HFFc6 (cell line): ENCODE data around the gene LIN37. TPM values are rescaled to one million over a fixed set of nuclear protein-coding genes. Genes with fewer than 3 reads are reported as not detected.

Source experiments
- DNase-seq: peaks from one replicate; pipeline ENCODE4 v3.0.0-alpha.2; 2018
- H3K27ac Mint-ChIP-seq: 2 replicates; pipeline ENCODE4 v1.8.0; 2020; ENCODE audit warnings: mild to moderate bottlenecking, mixed read lengths
- H3K27me3 Mint-ChIP-seq: 2 replicates; pipeline ENCODE4 v1.8.0; 2021; ENCODE audit warnings: mild to moderate bottlenecking, moderate library complexity, mixed read lengths; ENCODE audit not compliant: insufficient read depth
- H3K36me3 Mint-ChIP-seq: 2 replicates; pipeline ENCODE4 v1.8.0; 2021; ENCODE audit warnings: low read depth, mixed read lengths
- H3K4me1 Mint-ChIP-seq: 2 replicates; pipeline ENCODE4 v1.8.0; 2020; ENCODE audit warnings: low read depth, mixed read lengths
- H3K4me3 Mint-ChIP-seq: 2 replicates; pipeline ENCODE4 v1.8.0; 2020; ENCODE audit warnings: mild to moderate bottlenecking, moderate library complexity, mixed read lengths
- H3K9me3 Mint-ChIP-seq: 2 replicates; pipeline ENCODE4 v1.8.0; 2020; ENCODE audit warnings: mild to moderate bottlenecking, mixed read lengths
- total RNA-seq, 6 experiments: library from RNA; stranded (reverse); fragmentation: NEBNext Ultra II Directional; extraction: Animal tissue kit (Norgen Biotek cat#: 25700); gene quantifications; 2 replicates in 1 of 6; 3 replicates in 5 of 6; pipeline ENCODE4 v1.2.3, GENCODE V29; 2021
- TF ChIP-seq, protein P1 (sequence below): fragments of 200-600 bp; sonication (generic); IDR thresholded peaks from 2 replicates; pipeline ENCODE4 v1.5.0; 2021; ENCODE audit warnings: antibody characterized with exemption, mild to moderate bottlenecking

Gene LIN37
- total RNA-seq, 6 experiments from 2014 or later, result 6.0 to 9.9 (median 8.7) TPM

DNA sequence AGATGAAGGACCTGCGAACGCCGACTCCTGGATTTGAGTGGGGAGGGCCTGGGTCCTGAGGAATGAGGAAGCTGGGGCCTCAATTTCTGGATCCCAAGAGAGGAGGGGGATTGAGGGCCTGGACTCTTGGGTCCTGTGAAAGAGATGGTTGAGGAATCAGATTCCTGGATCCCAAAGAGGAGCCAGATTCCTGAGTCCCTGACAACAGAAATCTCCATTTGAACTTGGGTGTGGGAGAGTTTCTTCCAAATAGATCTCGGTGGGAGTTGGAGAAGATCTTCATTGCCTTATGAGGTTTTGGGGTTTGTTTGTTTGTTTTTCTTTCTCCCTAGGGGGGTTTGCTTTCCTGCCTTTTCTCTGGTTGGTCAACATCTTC is 2.3 kb upstream of the LIN37 start:
- Mint-ChIP-seq H3K27ac (peak overlapping the region; percentile 100), H3K27me3 (peaks cover 3% of the 10 kb centered on the region), H3K36me3 (peaks cover 13% of the 10 kb centered on the region), H3K4me3 (peak overlapping the region; percentile 97), H3K4me1 (peaks cover 46% of the 10 kb centered on the region), H3K9me3 (no peaks in the 10 kb centered on the region)
- TF ChIP-seq, protein P1, sequence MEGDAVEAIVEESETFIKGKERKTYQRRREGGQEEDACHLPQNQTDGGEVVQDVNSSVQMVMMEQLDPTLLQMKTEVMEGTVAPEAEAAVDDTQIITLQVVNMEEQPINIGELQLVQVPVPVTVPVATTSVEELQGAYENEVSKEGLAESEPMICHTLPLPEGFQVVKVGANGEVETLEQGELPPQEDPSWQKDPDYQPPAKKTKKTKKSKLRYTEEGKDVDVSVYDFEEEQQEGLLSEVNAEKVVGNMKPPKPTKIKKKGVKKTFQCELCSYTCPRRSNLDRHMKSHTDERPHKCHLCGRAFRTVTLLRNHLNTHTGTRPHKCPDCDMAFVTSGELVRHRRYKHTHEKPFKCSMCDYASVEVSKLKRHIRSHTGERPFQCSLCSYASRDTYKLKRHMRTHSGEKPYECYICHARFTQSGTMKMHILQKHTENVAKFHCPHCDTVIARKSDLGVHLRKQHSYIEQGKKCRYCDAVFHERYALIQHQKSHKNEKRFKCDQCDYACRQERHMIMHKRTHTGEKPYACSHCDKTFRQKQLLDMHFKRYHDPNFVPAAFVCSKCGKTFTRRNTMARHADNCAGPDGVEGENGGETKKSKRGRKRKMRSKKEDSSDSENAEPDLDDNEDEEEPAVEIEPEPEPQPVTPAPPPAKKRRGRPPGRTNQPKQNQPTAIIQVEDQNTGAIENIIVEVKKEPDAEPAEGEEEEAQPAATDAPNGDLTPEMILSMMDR, result no peak
- DNase-seq, result no peak

DNA sequence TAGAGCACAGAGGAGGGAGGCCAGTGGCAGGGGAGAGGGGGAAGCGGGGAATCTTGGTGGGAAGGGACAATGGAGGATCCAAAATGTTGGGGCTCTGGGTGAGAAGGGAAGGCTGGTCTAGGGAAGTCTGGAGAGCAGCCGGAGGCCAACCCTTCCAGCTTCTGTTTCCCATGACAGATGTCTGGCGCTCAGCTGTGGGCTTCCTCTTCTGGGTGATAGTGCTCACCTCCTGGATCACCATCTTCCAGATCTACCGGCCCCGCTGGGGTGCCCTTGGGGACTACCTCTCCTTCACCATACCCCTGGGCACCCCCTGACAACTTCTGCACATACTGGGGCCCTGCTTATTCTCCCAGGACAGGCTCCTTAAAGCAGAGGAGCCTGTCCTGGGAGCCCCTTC is 1.8 kb upstream of the LIN37 start:
- no peak for DNase-seq
- H3K4me1 Mint-ChIP-seq, result peaks cover 45% of the 10 kb centered on the region
- H3K9me3 Mint-ChIP-seq, result no peaks in the 10 kb centered on the region
- peak overlapping the region; percentile 100 for H3K27ac Mint-ChIP-seq
- peaks cover 3% of the 10 kb centered on the region for H3K27me3 Mint-ChIP-seq
- peaks cover 13% of the 10 kb centered on the region for H3K36me3 Mint-ChIP-seq
- H3K4me3 Mint-ChIP-seq, result peak overlapping the region; percentile 97
- TF ChIP-seq, protein P1, result no peak

DNA sequence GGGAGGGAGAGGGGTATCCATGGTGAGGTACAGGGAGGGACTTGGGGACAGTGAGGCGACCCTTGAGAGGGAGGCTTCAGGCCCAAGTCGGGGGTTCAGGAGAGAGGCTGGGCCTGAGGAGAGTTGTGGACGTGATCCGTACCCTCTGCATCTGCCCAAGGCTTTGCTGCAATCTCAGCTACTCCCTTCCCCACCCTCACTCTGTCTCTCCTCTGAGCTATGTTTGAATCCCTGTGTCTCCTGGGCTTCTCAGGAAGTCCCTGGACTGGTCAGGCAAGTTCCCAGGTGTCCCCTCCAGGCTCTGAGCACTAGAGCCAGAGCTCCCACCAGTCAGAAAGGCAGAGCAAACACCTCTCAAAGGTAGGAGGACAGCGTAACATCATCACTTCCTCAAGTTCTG is 1.8 kb downstream of the LIN37 start:
- Mint-ChIP-seq H3K27me3 (peaks cover 8% of the 10 kb centered on the region), H3K9me3 (no peaks in the 10 kb centered on the region), H3K4me3 (peak overlapping the region; percentile 97), H3K4me1 (peaks cover 43% of the 10 kb centered on the region), H3K36me3 (peaks cover 9% of the 10 kb centered on the region), H3K27ac (0 out of 2 replicates have a peak overlapping the region, but pooled peaks have one; percentile 18)
- TF ChIP-seq, protein P1, result no peak
- no peak for DNase-seq

DNA sequence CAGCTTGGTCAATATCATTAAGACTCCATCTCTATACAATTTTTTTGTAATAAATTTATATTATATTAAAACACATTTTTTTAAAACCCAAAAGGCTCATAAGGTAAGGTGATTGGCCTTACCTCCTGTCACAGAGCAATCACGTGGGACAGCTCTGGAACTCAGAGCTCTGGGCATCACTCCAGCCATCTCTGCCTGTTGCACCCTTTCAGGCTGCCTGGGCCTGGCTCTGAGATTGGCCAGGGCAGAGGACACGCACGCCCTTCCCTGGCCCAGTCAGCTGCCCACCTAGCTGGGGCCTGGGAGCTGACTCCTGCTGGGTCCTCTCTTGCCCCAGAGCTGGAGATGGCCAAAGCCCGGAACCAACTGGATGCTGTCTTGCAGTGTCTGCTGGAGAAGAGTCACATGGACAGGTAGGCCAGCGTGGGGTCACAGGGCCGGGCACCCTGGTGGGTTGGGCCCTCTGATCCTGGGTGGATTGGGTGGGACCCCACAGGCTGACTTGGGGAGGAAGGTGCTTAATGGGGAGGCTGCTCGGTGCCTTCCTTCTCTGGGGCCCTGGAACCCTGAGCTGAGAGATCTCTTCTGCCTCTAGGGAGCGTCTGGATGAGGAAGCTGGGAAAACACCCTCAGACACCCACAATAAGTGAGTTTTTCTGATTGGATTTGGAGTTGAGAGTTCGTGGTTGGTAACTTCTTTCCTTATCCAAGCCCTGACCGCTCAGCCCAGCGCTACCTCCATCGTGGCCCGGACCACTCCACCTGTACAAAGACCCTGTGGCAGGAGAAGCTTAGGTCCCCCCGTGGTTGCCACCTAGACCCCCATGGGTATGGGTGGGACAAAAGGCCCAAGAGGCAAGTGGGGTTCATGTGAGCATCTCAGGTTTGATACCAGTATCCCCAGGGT is 3.7 kb downstream of the LIN37 start:
- H3K9me3 Mint-ChIP-seq, result no peaks in the 10 kb centered on the region
- H3K27ac Mint-ChIP-seq, result no peak overlapping the region; the same call in 1 of the 2 replicates
- DNase-seq, result no peak
- TF ChIP-seq, protein P1, result no peak
- H3K27me3 Mint-ChIP-seq, result peaks cover 7% of the 10 kb centered on the region
- no peak overlapping the region for H3K4me3 Mint-ChIP-seq
- H3K4me1 Mint-ChIP-seq, result peaks cover 48% of the 10 kb centered on the region
- H3K36me3 Mint-ChIP-seq, result peaks cover 10% of the 10 kb centered on the region

DNA sequence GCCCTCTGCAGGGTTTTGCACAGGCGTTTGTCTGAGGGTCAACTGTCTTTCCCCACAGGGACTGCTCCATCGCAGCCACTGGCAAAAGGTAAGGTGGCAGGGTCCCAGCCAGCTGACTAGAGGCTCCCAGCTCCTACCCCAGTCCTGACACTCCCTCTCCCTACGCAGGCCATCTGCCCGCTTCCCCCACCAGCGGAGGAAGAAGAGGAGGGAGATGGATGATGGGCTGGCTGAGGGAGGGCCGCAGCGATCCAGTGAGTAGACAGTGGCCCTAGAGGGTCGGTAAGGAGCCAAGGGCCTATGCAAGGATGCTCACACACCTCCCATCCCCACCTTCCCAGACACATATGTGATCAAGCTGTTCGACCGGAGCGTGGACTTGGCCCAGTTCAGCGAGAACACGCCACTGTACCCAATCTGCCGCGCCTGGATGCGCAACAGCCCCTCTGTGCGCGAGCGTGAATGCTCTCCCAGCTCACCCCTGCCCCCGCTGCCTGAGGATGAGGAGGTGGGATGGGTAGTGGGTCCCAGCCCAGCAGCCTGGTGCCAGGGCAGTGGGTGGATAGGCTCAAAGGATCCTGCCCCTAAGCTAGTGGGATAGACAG is 4.5 kb downstream of the LIN37 start:
- H3K4me3 Mint-ChIP-seq, result no peak overlapping the region
- H3K9me3 Mint-ChIP-seq, result no peaks in the 10 kb centered on the region
- TF ChIP-seq, protein P1, result no peak
- H3K27ac Mint-ChIP-seq, result no peak overlapping the region
- peaks cover 48% of the 10 kb centered on the region for H3K4me1 Mint-ChIP-seq
- H3K36me3 Mint-ChIP-seq, result peaks cover 7% of the 10 kb centered on the region
- no peak for DNase-seq
- H3K27me3 Mint-ChIP-seq, result peaks cover 9% of the 10 kb centered on the region
